Fibroblast of skin of left quadriceps (primary cell): ENCODE results near the gene LSS.

ENCODE experiments used
- DNase-seq, 2 experiments: peaks; one replicate each; pipeline ENCODE4 v3.0.0-alpha.2; 2013; ENCODE audit warnings: low read depth in 2 of 2

Gene LSS

GRCh38 chr21:46138383-46138970 is 90.1 kb downstream of the LSS start:
- DNase-seq = no peak
